Measurements from ENCODE around the gene ZNF660. TPM values are rescaled to one million over a fixed set of nuclear protein-coding genes. Genes with fewer than 3 reads are reported as not detected.
"Not testable (repeated sequence)": the region's sequence is repeated elsewhere in the genome, so short reads cannot be mapped to it uniquely, and the experiment has no call there.

Gene ZNF660
- total and polyA plus RNA-seq, 9 of the 15 experiments (the other 6 are each of a cell fraction or from before 2014, with no cell fraction given), result 0.06 to 0.65 (median 0.17) TPM

DNA sequence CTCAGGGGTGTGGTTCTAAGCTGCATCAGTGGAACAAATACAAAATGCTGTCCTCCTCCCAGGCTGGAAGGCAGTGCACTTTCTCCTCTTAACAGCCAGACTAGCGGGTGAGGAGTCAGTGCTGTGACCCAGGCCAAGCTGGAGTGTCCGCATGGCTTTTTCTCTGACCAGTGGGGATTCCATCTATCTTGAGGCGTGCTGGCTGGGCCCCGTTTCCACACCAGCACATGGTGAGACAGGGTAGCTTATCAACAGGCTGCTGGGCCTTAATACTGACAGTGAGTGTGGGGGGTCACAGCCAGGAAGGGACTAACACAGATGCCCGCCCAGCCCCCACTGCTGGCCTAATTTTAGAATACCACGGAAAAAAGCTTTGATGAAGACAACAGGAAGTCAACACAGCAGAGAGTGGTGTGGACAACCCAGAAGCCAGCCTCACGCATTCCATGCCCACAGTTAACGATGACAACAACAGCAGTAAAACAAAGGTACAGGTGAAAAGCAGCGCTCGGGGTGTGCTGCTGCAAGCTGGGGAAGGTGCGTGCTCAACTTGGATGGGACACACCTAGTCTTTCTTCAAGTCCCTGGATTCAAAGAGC lies 7.3 kb upstream of the ZNF660 start:
- H3K27me3 ChIP-seq (ENCODE audit: control insufficient read depth in 2 of 2, insufficient read depth in 2 of 2, low read length in 2 of 2), result peaks cover 18 to 40% of the 10 kb centered on the region in 2 experiments; a peak in 4 of 5 replicates
- H3K9me1 ChIP-seq (ENCODE audit: control insufficient read depth, insufficient read depth, low read length); H3K9me3 ChIP-seq (replicated peaks; ENCODE audit: control insufficient read depth, insufficient read depth, low read depth, low read length); CTCF ChIA-PET (ENCODE audit: low intra/inter-chr PET ratio); BruUV-seq (replicated peaks); FAIRE-seq; H3K9ac ChIP-seq (ENCODE audit: insufficient read depth in 1 of 2, low read depth in 2 of 2, low read length in 2 of 2); H3K27ac ChIP-seq (ENCODE audit: extremely low read depth, low read depth, low read length); H3K36me3 ChIP-seq (ENCODE audit: control insufficient read depth, insufficient read depth, low read length); H4K20me1 ChIP-seq (replicated peaks; ENCODE audit: control insufficient read depth, insufficient read depth, low read length); H2AFZ ChIP-seq (ENCODE audit: low read depth, low read length); DNase-seq (ENCODE audit: extremely low read depth in 1 of 4, low spot score in 3 of 4); POLR2A ChIA-PET; intact Hi-C loops (cut with micrococcal nuclease); in situ Hi-C loops (cut with MboI); H3K4me1 ChIP-seq (replicated peaks in 1 of 2; ENCODE audit: control insufficient read depth in 2 of 2, insufficient read depth in 2 of 2, low read length in 2 of 2); H3K4me3 ChIP-seq; ATAC-seq; H3K79me2 ChIP-seq (ENCODE audit: control insufficient read depth, insufficient read depth, low read length); H3K4me2 ChIP-seq (ENCODE audit: insufficient read depth, low read length): not testable (repeated sequence)
- 2% methylated on average over 11 of the region's 11 CpGs for WGBS (ENCODE audit: insufficient coverage, low coverage, missing lambda C conversion rate)

DNA sequence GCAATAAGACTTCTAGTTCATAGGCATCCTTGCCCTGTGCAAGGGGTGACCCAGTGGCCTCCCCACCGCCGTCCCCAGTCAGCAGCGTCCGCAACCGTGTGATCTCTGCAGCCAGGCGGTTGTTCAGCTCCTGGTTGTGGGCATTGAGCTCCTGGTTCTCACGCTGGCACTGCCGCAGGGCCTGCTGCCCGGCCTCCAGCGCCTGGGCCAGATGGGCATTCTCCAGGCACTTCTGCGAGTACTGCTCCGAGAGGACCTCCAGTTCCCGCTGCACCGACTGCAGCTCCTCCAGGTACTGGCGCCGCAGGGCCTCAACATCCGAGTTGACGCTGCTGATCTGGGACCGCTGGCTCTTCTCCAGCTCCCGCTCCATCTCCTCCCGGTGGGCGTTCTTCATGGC lies 6.4 kb upstream of the ZNF660 start:
- H3K4me1 ChIP-seq (replicated peaks in 1 of 2; ENCODE audit: control insufficient read depth in 2 of 2, insufficient read depth in 2 of 2, low read length in 2 of 2); H3K36me3 ChIP-seq (ENCODE audit: control insufficient read depth, insufficient read depth, low read length); POLR2A ChIA-PET; H3K9me3 ChIP-seq (replicated peaks; ENCODE audit: control insufficient read depth, insufficient read depth, low read depth, low read length); intact Hi-C loops (cut with micrococcal nuclease); H3K4me3 ChIP-seq; H3K27ac ChIP-seq (ENCODE audit: extremely low read depth, low read depth, low read length); ATAC-seq; H3K4me2 ChIP-seq (ENCODE audit: insufficient read depth, low read length); DNase-seq (ENCODE audit: extremely low read depth in 1 of 4, low spot score in 3 of 4); H4K20me1 ChIP-seq (replicated peaks; ENCODE audit: control insufficient read depth, insufficient read depth, low read length); FAIRE-seq; H2AFZ ChIP-seq (ENCODE audit: low read depth, low read length); H3K9me1 ChIP-seq (ENCODE audit: control insufficient read depth, insufficient read depth, low read length); in situ Hi-C loops (cut with MboI); H3K79me2 ChIP-seq (ENCODE audit: control insufficient read depth, insufficient read depth, low read length); H3K9ac ChIP-seq (ENCODE audit: insufficient read depth in 1 of 2, low read depth in 2 of 2, low read length in 2 of 2); CTCF ChIA-PET (ENCODE audit: low intra/inter-chr PET ratio); BruUV-seq (replicated peaks): not testable (repeated sequence)
- 9% methylated on average over 16 of the region's 22 CpGs for WGBS (ENCODE audit: insufficient coverage, low coverage, missing lambda C conversion rate)
- H3K27me3 ChIP-seq (ENCODE audit: control insufficient read depth in 2 of 2, insufficient read depth in 2 of 2, low read length in 2 of 2), result peaks cover 18 to 49% of the 10 kb centered on the region in 2 experiments; a peak in 4 of 5 replicates

DNA sequence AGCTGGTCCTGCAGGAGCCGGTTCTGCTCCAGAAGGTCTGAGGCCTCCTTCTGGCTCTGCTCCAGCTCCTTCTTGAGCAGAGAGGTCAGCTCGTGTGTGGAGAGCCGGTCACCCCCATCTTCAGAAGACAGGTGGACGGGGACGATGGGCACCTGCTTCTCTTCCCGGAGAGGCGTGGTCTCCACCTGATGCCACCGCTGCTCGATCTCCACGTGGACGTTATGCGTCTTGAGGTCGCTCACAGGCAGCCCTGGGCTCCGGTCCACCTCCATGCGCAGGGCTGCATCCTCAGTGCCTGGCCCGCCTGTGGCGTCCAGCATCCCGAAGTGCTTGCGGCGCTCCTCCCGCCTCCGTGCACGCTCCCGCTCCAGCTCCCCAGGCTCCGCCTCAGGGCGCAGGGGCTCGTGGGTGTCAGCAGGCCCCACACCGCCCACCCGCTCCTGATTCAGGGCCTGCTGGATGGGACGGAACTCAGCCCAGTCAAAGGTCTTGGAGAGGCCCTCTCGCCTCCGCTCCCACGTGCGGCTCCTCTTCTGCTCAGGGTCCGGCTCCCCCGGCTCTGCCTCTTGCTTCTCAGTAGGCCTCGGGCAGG lies 5.7 kb upstream of the ZNF660 start:
- ATAC-seq; POLR2A ChIA-PET; in situ Hi-C loops (cut with MboI): not testable (repeated sequence)

DNA sequence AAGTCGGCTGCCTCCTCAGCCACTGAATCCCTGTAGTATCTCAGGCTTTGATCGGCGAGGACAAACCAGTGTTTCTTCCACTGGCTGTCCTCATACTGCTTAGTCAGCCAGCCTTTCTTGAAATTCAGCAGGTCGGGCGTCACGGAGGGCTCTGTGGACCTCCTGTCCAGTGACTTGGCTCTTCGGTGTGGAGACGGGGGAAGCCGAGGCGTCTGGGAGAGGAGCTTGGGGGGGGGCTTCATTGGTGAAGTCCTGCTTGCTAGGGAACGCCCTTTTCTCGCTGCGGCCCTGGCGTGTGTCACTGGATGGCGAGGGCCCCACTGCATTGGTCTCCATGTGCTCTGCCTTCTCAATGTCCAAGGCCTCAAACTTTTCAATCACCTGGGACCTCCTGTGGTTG lies 5.0 kb upstream of the ZNF660 start:
- CTCF ChIA-PET (ENCODE audit: low intra/inter-chr PET ratio); H3K4me2 ChIP-seq (ENCODE audit: insufficient read depth, low read length); H3K9me3 ChIP-seq (replicated peaks; ENCODE audit: control insufficient read depth, insufficient read depth, low read depth, low read length); H3K27ac ChIP-seq (ENCODE audit: extremely low read depth, low read depth, low read length); H3K79me2 ChIP-seq (ENCODE audit: control insufficient read depth, insufficient read depth, low read length); H3K36me3 ChIP-seq (ENCODE audit: control insufficient read depth, insufficient read depth, low read length); FAIRE-seq; H3K9me1 ChIP-seq (ENCODE audit: control insufficient read depth, insufficient read depth, low read length); H3K4me3 ChIP-seq; POLR2A ChIA-PET; DNase-seq (ENCODE audit: extremely low read depth in 1 of 4, low spot score in 3 of 4); ATAC-seq; H2AFZ ChIP-seq (ENCODE audit: low read depth, low read length); BruUV-seq (replicated peaks); intact Hi-C loops (cut with micrococcal nuclease); H4K20me1 ChIP-seq (replicated peaks; ENCODE audit: control insufficient read depth, insufficient read depth, low read length); H3K9ac ChIP-seq (ENCODE audit: insufficient read depth in 1 of 2, low read depth in 2 of 2, low read length in 2 of 2); in situ Hi-C loops (cut with MboI); H3K4me1 ChIP-seq (replicated peaks in 1 of 2; ENCODE audit: control insufficient read depth in 2 of 2, insufficient read depth in 2 of 2, low read length in 2 of 2): not testable (repeated sequence)
- 5% methylated on average over 15 of the region's 15 CpGs for WGBS (ENCODE audit: insufficient coverage, low coverage, missing lambda C conversion rate)
- H3K27me3 ChIP-seq (ENCODE audit: control insufficient read depth in 2 of 2, insufficient read depth in 2 of 2, low read length in 2 of 2), result peaks cover 18 to 55% of the 10 kb centered on the region in 2 experiments; a peak in 4 of 5 replicates

More for the DNA sequence above, 5.7 kb upstream of the ZNF660 start:
- H3K27me3 ChIP-seq (ENCODE audit: control insufficient read depth in 2 of 2, insufficient read depth in 2 of 2, low read length in 2 of 2), result peaks cover 18 to 50% of the 10 kb centered on the region in 2 experiments; a peak in 4 of 5 replicates
- intact Hi-C loops (cut with micrococcal nuclease); H3K9me1 ChIP-seq (ENCODE audit: control insufficient read depth, insufficient read depth, low read length); H3K36me3 ChIP-seq (ENCODE audit: control insufficient read depth, insufficient read depth, low read length); FAIRE-seq; H4K20me1 ChIP-seq (replicated peaks; ENCODE audit: control insufficient read depth, insufficient read depth, low read length); BruUV-seq (replicated peaks); H3K27ac ChIP-seq (ENCODE audit: extremely low read depth, low read depth, low read length); CTCF ChIA-PET (ENCODE audit: low intra/inter-chr PET ratio); H3K4me3 ChIP-seq; H3K79me2 ChIP-seq (ENCODE audit: control insufficient read depth, insufficient read depth, low read length); H3K9ac ChIP-seq (ENCODE audit: insufficient read depth in 1 of 2, low read depth in 2 of 2, low read length in 2 of 2); H3K4me2 ChIP-seq (ENCODE audit: insufficient read depth, low read length); H2AFZ ChIP-seq (ENCODE audit: low read depth, low read length); DNase-seq (ENCODE audit: extremely low read depth in 1 of 4, low spot score in 3 of 4); H3K4me1 ChIP-seq (replicated peaks in 1 of 2; ENCODE audit: control insufficient read depth in 2 of 2, insufficient read depth in 2 of 2, low read length in 2 of 2); H3K9me3 ChIP-seq (replicated peaks; ENCODE audit: control insufficient read depth, insufficient read depth, low read depth, low read length): not testable (repeated sequence)
- WGBS (ENCODE audit: insufficient coverage, low coverage, missing lambda C conversion rate), result 35% methylated on average over 33 of the region's 37 CpGs
